Osteocyte (in vitro differentiated cells): ENCODE results near the gene CFTR. TPM values are rescaled to one million over a fixed set of nuclear protein-coding genes. Genes with fewer than 3 reads are reported as not detected.

Experiments used
- DNase-seq: peaks from one replicate; pipeline ENCODE4 v3.0.0; 2021; ENCODE audit warnings: mixed read lengths; ENCODE audit not compliant: unreplicated experiment; ENCODE audit errors: extremely low spot score
- H3K27ac Mint-ChIP-seq: one replicate; pipeline ENCODE4 v1.8.0; 2021; ENCODE audit warnings: mild to moderate bottlenecking, mixed read lengths; ENCODE audit not compliant: unreplicated experiment
- H3K27me3 Mint-ChIP-seq: one replicate; pipeline ENCODE4 v1.8.0; 2021; ENCODE audit warnings: mixed read lengths; ENCODE audit not compliant: unreplicated experiment
- H3K36me3 Mint-ChIP-seq: one replicate; pipeline ENCODE4 v1.8.0; 2021; ENCODE audit warnings: mixed read lengths; ENCODE audit not compliant: unreplicated experiment
- H3K4me1 Mint-ChIP-seq: one replicate; pipeline ENCODE4 v1.8.0; 2021; ENCODE audit warnings: mixed read lengths; ENCODE audit not compliant: unreplicated experiment
- H3K4me3 Mint-ChIP-seq: one replicate; pipeline ENCODE4 v1.8.0; 2021; ENCODE audit warnings: mild to moderate bottlenecking, moderate library complexity, mixed read lengths; ENCODE audit not compliant: unreplicated experiment
- H3K9me3 Mint-ChIP-seq: one replicate; pipeline ENCODE4 v1.8.0; 2021; ENCODE audit warnings: mixed read lengths; ENCODE audit not compliant: unreplicated experiment
- CTCF ChIP-seq: fragments of 200-600 bp; sonication (generic); IDR thresholded peaks from 2 replicates; pipeline ENCODE4 v1.5.0; 2021; ENCODE audit warnings: antibody characterized with exemption, mild to moderate bottlenecking, moderate library complexity
- total RNA-seq: library from RNA; stranded (reverse); gene quantifications from 2 replicates; pipeline ENCODE4 v1.2.1, GENCODE V29; 2021

CFTR gene
- total RNA-seq, 1 donor from 2014 or later = not detected

- no peaks in the 10 kb centered on the region for H3K9me3 Mint-ChIP-seq
- H3K27ac Mint-ChIP-seq = no peak overlapping the region
- H3K36me3 Mint-ChIP-seq = no peaks in the 10 kb centered on the region
- peaks cover 38% of the 10 kb centered on the region for H3K27me3 Mint-ChIP-seq
- no peak overlapping the region for H3K4me3 Mint-ChIP-seq
- no peak for TF ChIP-seq CTCF
- DNase-seq = no peak
- H3K4me1 Mint-ChIP-seq = no peaks in the 10 kb centered on the region
These were observed 70.8 kb downstream of the CFTR start for GRCh38 chr7:117550625-117551024.

- peaks cover 38% of the 10 kb centered on the region for H3K27me3 Mint-ChIP-seq
- no peaks in the 10 kb centered on the region for H3K9me3 Mint-ChIP-seq
- no peak overlapping the region for H3K27ac Mint-ChIP-seq
- H3K4me1 Mint-ChIP-seq = no peaks in the 10 kb centered on the region
- H3K4me3 Mint-ChIP-seq = no peak overlapping the region
- TF ChIP-seq CTCF = no peak
- H3K36me3 Mint-ChIP-seq = no peaks in the 10 kb centered on the region
- DNase-seq = no peak
These were observed 72.8 kb downstream of the CFTR start for GRCh38 chr7:117552660-117553059.

DNA sequence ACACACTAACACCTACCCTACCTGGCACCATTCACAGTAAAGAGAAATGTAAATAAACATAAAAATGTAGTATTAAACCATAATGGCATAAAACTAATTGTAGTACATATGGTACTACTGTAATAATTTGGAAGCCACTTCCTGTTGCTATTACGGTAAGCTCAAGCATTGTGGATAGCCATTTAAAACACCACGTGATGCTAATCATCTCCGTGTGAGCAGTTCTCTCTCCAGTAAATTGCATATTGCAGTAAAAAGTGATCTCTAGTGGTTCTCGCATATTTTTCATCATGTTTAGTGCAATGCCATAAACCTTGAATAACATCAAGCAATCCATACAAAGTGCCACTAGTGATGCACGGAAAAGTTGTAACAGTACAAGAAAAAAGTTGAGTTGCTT lies 75.4 kb downstream of the CFTR start:
- no peak for DNase-seq
- no peak overlapping the region for H3K27ac Mint-ChIP-seq

DNA sequence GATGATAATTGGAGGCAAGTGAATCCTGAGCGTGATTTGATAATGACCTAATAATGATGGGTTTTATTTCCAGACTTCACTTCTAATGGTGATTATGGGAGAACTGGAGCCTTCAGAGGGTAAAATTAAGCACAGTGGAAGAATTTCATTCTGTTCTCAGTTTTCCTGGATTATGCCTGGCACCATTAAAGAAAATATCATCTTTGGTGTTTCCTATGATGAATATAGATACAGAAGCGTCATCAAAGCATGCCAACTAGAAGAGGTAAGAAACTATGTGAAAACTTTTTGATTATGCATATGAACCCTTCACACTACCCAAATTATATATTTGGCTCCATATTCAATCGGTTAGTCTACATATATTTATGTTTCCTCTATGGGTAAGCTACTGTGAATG lies 79.6 kb downstream of the CFTR start:
- Mint-ChIP-seq H3K4me1 (no peaks in the 10 kb centered on the region), H3K9me3 (no peaks in the 10 kb centered on the region), H3K36me3 (no peaks in the 10 kb centered on the region), H3K27me3 (peaks cover 22% of the 10 kb centered on the region), H3K27ac (no peak overlapping the region), H3K4me3 (no peak overlapping the region)
- no peak for TF ChIP-seq CTCF
- DNase-seq = no peak

More for the DNA sequence above, 75.4 kb downstream of the CFTR start:
- peaks cover 25% of the 10 kb centered on the region for H3K27me3 Mint-ChIP-seq
- no peaks in the 10 kb centered on the region for H3K36me3 Mint-ChIP-seq
- H3K4me3 Mint-ChIP-seq = no peak overlapping the region
- no peak for TF ChIP-seq CTCF
- H3K4me1 Mint-ChIP-seq = no peaks in the 10 kb centered on the region
- H3K9me3 Mint-ChIP-seq = no peaks in the 10 kb centered on the region

DNA sequence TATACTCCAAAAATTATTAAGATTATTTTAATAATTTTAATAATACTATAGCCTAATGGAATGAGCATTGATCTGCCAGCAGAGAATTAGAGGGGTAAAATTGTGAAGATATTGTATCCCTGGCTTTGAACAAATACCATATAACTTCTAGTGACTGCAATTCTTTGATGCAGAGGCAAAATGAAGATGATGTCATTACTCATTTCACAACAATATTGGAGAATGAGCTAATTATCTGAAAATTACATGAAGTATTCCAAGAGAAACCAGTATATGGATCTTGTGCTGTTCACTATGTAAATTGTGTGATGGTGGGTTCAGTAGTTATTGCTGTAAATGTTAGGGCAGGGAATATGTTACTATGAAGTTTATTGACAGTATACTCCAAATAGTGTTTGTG lies 80.2 kb downstream of the CFTR start:
- no peak for TF ChIP-seq CTCF
- Mint-ChIP-seq H3K4me3 (no peak overlapping the region), H3K27me3 (peaks cover 23% of the 10 kb centered on the region), H3K36me3 (no peaks in the 10 kb centered on the region), H3K27ac (no peak overlapping the region), H3K4me1 (no peaks in the 10 kb centered on the region), H3K9me3 (no peaks in the 10 kb centered on the region)
- no peak for DNase-seq
